ENCODE results near the gene FGF18. TPM values are rescaled to one million over a fixed set of nuclear protein-coding genes. Genes with fewer than 3 reads are reported as not detected.
"Not testable (repeated sequence)": the region's sequence is repeated elsewhere in the genome, so short reads cannot be mapped to it uniquely, and the experiment has no call there.

FGF18 gene
- total RNA-seq, 2 donors from 2014 or later, result 0.35 TPM; not detected in 1

DNA sequence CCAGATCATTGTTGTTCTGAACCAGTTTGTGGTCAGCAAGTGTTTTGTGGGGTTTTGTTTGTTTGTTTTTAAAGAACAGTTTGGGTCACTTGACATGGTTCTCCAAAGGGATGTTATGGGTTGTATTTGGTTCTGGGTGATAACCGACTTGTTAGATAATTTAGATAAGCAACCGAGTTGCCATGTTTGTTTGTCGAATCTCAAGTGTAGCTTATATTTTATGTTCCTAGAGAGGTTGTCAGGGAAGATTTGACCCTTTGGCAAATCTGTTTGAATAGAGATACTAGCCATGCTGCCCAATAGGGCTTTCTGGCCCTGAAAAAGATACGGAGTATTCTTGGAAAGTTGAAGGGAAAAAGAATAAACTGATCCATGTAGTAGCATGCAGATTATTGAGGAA is 12.2 kb upstream of the FGF18 start:
- Histone ChIP-seq H3K4me3 (no peak overlapping the region), H3K9me3 (no peaks in the 10 kb centered on the region), H3K27me3 (no peaks in the 10 kb centered on the region), H3K36me3 (peaks cover 30% of the 10 kb centered on the region), H3K4me1 (no peaks in the 10 kb centered on the region), H3K9ac (ENCODE audit: low read depth in 2 of 2, low read length in 2 of 2) (no peak overlapping the region), H3K27ac (no peak overlapping the region)
- TF ChIP-seq CTCF (IDR thresholded peaks at IDR 0.05), result no peak
- intact Hi-C loops (cut with DNase I), result no loop called here
- DNase-seq, result no peak

DNA sequence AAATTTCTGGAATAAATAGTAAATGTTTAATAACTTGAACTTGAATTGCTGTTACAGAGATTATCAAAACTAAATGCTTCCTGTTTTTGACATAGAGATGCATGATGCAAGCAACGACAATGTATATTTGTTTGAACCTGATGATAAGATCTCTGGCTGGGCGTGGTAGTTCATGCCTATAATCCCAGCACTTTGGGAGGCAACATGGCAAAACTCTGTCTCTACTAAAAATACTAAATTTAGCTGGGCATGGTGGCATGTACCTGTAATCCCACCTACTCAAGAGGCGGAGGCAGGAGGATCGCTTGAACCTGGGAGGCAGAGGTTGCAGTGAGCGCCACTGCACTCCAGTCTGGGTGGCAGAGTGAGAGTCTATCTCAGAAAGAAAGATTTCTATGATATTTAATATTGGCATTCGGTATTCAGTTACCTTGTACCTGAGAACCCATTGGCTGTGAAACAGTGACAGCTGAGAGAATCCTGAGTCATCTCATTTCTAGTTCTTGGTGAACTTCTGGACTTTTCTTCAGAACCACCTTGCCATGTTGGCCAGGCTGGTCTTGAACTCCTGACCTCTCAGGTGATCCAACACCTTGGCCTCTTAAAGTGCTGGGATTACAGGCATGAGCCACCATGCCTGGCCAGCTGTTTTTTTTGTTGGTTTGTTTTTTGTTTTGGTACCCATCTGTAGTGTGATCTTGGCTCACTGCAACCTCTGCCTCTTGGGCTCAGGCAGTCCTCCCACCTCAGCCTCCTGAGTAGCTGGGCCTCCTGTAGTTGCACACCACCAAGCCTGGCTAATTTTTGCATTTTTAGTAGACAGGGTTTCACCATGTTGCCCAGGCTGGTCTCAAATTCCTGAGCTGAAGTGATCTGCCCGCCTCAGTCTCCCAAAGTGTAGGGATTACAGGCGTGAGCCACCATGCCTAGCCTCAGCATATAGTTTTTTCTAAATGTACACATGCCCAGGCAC is 10.0 kb upstream of the FGF18 start:
- peaks cover 30% of the 10 kb centered on the region for H3K36me3 ChIP-seq
- no peaks in the 10 kb centered on the region for H3K27me3 ChIP-seq
- H3K4me1 ChIP-seq, result no peaks in the 10 kb centered on the region
- H3K9me3 ChIP-seq, result no peaks in the 10 kb centered on the region
- H3K27ac ChIP-seq, result no peak overlapping the region
- H3K4me3 ChIP-seq, result no peak overlapping the region
- no peak overlapping the region for H3K9ac ChIP-seq (ENCODE audit: low read depth in 2 of 2, low read length in 2 of 2)
- DNase-seq, result no peak
- TF ChIP-seq CTCF (IDR thresholded peaks at IDR 0.05), result no peak
- intact Hi-C loops (cut with DNase I), result no loop called here

- Histone ChIP-seq H3K27me3 (no peaks in the 10 kb centered on the region), H3K4me1 (no peaks in the 10 kb centered on the region), H3K4me3 (no peak overlapping the region), H3K27ac (no peak overlapping the region), H3K9me3 (no peaks in the 10 kb centered on the region), H3K36me3 (peaks cover 28% of the 10 kb centered on the region), H3K9ac (ENCODE audit: low read depth in 2 of 2, low read length in 2 of 2) (no peak overlapping the region)
- no peak for DNase-seq
- intact Hi-C loops (cut with DNase I), result no loop called here
- TF ChIP-seq CTCF (IDR thresholded peaks at IDR 0.05), result no peak
Measured at GRCh38 chr5:171410181-171410580, 9.3 kb upstream of the FGF18 start.

GRCh38 chr5:171412186-171412585 is 7.3 kb upstream of the FGF18 start:
- no peak overlapping the region for H3K9ac ChIP-seq (ENCODE audit: low read depth in 2 of 2, low read length in 2 of 2)
- peaks cover 11% of the 10 kb centered on the region for H3K36me3 ChIP-seq
- no peak for TF ChIP-seq CTCF (IDR thresholded peaks at IDR 0.05)
- no peaks in the 10 kb centered on the region for H3K9me3 ChIP-seq
- intact Hi-C loops (cut with DNase I), result no loop called here
- no peaks in the 10 kb centered on the region for H3K4me1 ChIP-seq
- H3K27me3 ChIP-seq, result no peaks in the 10 kb centered on the region
- DNase-seq, result no peak
- H3K4me3 ChIP-seq, result no peak overlapping the region
- H3K27ac ChIP-seq, result no peak overlapping the region

DNA sequence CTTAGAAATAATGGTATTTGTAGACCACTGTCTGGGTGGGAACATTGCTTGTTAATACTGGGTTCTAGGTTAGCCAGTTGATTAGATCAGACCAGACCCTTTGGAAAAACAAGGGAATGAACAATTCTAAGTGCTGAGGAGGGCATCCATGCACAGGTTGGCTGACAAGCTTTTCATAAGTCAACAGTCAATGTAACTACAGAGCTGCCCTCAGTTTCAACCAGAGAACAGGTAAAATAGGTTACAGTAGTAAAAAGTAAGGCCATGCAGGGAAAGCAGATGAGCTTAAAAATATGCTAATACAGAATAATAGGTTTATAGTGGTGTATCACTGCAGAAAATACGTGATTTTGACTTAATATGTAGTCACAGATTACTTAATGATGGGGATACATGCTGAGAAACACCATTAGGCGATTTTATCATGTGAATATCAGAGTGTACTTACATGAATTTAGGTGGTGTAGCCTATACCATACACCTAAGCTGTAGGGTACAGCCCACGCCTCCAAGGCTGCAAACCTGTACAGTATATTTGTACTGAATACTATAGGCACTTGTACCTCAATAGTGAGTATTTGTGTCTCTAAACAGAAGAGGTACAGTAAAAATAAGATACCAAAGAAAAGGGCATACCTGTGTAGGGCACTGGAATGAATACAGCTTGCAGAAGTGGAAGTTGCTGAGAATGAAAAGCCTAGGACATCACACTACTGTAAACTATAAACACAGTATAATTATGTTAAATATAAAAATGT is 6.1 kb upstream of the FGF18 start:
- no peaks in the 10 kb centered on the region for H3K4me1 ChIP-seq
- TF ChIP-seq CTCF (IDR thresholded peaks at IDR 0.05), result no peak
- DNase-seq, result no peak
- H3K9me3 ChIP-seq, result no peaks in the 10 kb centered on the region
- intact Hi-C loops (cut with DNase I), result no loop called here
- no peak overlapping the region for H3K4me3 ChIP-seq
- no peak overlapping the region for H3K27ac ChIP-seq
- no peak overlapping the region for H3K9ac ChIP-seq (ENCODE audit: low read depth in 2 of 2, low read length in 2 of 2)
- no peaks in the 10 kb centered on the region for H3K36me3 ChIP-seq
- H3K27me3 ChIP-seq, result no peaks in the 10 kb centered on the region

DNA sequence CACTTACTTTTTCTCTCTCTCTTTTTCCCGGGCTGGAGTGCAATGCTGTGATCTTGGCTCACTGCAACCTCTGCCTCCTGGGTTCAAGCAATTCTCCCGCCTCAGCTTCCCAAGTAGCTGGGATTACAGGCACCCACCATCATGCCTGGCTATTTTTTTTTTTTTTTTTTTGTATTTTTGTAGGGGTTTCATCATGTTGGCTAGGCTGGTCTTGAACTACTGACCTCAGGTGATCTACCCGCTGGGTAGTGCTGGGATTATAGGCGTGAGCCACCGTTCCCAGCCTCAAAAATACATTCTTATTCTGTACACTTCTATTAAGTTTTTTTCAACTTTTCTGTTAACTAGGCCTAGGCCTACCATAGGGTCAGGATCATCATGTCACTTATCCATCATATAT is 5.5 kb upstream of the FGF18 start:
- H3K4me3 ChIP-seq; H3K4me1 ChIP-seq; DNase-seq; intact Hi-C loops (cut with DNase I); H3K36me3 ChIP-seq; H3K9me3 ChIP-seq; H3K27ac ChIP-seq; H3K27me3 ChIP-seq; H3K9ac ChIP-seq (ENCODE audit: low read depth in 2 of 2, low read length in 2 of 2): not testable (repeated sequence)

Measured in colonic mucosa (tissue), 4 donors.